Sigmoid colon (tissue), 4 donors: ENCODE data around the gene LRRC46.

Source experiments
- EP300 ChIP-seq, 4 donors: sonication (generic); formaldehyde crosslinking; IDR thresholded peaks; one replicate each; pipeline ENCODE4 v1.6.1; 2017; ENCODE audit warnings: antibody characterized with exemption in 4 of 4
- TF ChIP-seq, protein P1 (sequence below), 4 experiments: fragments of 450-650 bp in 3 of 4; fragments of 200-600 bp in 1 of 4; IDR thresholded peaks; one replicate each; pipeline ENCODE4 v1.5.1; 2016 to 2019; ENCODE audit warnings: antibody characterized with exemption in 4 of 4, mild to moderate bottlenecking in 3 of 4, moderate library complexity in 2 of 4

DNA sequence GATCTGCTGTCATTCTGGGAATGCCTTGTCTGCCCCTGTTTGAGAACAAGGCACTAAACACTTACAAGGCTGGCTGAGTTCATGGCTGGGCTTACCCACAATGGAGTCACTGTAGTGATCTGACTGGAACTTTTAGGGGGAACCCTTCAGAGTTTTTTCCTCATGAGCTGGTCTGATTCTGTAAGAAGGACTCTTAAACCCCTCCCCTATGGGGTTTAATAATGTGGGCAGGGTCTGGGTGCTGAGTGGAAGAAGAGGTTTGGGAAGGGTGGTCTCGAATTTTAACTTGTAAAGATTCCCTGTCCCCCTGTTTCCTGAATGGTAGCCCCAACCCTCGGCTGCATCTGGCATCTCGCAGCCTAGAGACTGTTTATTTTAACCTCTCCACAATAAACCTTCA, 40.4 kb upstream of the LRRC46 start:
- TF ChIP-seq, protein P1, sequence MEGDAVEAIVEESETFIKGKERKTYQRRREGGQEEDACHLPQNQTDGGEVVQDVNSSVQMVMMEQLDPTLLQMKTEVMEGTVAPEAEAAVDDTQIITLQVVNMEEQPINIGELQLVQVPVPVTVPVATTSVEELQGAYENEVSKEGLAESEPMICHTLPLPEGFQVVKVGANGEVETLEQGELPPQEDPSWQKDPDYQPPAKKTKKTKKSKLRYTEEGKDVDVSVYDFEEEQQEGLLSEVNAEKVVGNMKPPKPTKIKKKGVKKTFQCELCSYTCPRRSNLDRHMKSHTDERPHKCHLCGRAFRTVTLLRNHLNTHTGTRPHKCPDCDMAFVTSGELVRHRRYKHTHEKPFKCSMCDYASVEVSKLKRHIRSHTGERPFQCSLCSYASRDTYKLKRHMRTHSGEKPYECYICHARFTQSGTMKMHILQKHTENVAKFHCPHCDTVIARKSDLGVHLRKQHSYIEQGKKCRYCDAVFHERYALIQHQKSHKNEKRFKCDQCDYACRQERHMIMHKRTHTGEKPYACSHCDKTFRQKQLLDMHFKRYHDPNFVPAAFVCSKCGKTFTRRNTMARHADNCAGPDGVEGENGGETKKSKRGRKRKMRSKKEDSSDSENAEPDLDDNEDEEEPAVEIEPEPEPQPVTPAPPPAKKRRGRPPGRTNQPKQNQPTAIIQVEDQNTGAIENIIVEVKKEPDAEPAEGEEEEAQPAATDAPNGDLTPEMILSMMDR (IDR thresholded peaks at IDR 0.05): no peak
- TF ChIP-seq EP300 (IDR thresholded peaks at IDR 0.05): no peak
